ENCODE data around the gene PARP12. TPM values are rescaled to one million over a fixed set of nuclear protein-coding genes. Genes with fewer than 3 reads are reported as not detected.

The PARP12 gene
- total and polyA plus RNA-seq, 9 donors, result 15.7 to 43.5 (median 23.2) TPM

DNA sequence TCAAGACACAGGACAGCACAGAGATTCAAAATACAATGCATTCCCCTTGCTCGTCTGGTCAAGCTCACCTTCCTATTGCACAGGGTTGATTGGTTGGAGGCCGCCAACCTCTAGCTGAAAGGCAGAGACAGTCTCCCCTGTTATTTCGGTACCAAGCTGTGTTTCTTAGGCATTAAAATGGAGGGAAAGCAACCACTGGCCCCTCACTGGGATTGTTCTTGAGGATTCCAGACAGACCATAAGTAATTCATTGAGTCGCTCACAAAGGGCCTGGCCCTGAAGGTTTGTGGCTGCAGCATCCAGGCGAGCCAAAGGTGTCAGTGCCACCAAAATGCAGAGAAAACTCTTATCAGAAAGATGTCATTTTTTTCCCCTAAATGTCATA, 81.2 kb downstream of the PARP12 start:
- Histone ChIP-seq H3K9me3 (no peaks in the 10 kb centered on the region), H3K4me1 (ENCODE audit: insufficient read depth) (no peaks in the 10 kb centered on the region), H3K4me3 (no peak overlapping the region), H3K27ac (no peak overlapping the region), H3K27me3 (no peaks in the 10 kb centered on the region), H3K36me3 (no peaks in the 10 kb centered on the region)
- TF ChIP-seq EP300 (IDR thresholded peaks at IDR 0.05) (no peak), POLR2A (IDR thresholded peaks at IDR 0.05) (no peak)
- TF ChIP-seq, protein P1, sequence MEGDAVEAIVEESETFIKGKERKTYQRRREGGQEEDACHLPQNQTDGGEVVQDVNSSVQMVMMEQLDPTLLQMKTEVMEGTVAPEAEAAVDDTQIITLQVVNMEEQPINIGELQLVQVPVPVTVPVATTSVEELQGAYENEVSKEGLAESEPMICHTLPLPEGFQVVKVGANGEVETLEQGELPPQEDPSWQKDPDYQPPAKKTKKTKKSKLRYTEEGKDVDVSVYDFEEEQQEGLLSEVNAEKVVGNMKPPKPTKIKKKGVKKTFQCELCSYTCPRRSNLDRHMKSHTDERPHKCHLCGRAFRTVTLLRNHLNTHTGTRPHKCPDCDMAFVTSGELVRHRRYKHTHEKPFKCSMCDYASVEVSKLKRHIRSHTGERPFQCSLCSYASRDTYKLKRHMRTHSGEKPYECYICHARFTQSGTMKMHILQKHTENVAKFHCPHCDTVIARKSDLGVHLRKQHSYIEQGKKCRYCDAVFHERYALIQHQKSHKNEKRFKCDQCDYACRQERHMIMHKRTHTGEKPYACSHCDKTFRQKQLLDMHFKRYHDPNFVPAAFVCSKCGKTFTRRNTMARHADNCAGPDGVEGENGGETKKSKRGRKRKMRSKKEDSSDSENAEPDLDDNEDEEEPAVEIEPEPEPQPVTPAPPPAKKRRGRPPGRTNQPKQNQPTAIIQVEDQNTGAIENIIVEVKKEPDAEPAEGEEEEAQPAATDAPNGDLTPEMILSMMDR (IDR thresholded peaks at IDR 0.05), result no peak
- DNase-seq, result no peak
- WGBS, 3 donors, result 93 to 94% (median 93%) methylated on average over 5 of the region's 5 CpGs
- intact Hi-C loops (cut with DNase I), result no loop called here

DNA sequence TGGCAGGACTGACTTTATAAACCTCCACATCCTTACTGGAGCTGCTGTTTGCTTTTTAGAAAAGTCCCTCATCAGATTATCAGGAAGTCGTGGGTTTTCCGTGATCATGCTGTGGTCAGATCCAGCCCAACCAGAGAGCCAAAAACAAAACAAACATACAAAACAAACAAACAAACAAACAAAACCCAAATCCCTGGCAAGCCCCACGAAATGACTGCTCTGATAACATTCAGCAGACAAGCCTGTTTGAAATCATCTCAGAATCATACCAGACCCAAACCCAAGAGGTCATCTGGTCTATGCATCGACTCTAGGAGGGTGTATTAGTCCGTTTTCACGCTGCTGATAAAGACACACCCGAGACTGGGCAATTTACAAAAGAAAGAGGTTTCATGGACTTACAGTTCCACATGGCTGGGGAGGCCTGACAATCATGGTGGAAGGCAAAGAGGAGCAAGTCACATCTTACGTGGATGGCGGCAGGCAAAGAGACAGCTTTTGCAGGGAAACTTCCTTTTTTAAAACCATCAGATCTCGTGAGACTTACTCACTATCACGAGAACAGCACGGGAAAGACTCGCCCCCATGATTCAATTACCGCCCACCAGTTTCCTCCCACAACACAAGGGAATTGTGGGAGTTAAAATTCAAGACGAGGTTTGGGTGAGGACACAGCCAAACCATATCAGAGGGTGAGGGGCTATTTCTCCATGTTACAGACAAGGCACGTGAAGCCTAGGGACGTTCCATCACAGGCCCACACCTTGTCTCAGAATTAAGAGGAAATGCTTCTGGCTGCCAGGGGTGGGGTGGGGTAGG, 85.7 kb downstream of the PARP12 start:
- WGBS, 3 donors, result 87 to 89% (median 87%) methylated on average over 17 of the region's 17 CpGs

DNA sequence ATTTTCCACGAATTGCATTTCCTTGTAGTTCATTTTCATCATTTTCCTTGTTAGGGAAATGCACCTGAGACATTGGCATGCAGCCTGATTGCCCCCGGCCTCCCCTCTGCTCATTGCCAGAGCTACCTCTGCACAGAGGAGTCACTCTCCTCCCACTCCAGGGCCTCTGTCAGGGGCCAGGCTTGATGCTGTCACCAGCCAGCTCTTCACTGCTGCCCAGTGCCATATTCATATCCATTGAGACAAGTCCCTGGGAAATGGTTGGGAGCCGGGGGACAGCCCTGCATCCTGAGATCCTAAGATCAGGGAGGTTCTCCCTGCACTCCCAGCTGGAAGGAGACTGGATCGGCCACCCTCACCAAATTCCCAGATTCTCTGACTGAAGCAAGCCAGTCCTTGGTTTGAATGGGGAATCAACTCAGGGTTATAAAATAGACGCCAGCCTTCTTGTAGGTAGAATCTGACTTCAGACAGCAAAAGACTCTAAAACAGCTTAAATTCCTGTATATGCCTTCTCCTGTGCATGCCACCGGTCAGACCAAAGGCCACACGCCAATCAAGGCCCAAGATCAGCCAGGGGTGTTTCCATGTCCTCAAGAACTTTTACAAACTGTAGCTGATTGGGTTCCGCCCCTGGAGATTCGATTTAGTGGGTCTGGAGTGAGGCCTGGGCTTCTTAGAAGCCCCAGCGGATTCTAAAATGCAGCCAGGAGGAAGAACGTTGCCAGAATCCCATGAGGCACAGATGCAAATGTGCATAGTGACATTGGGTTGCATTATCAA, 86.5 kb downstream of the PARP12 start:
- Histone ChIP-seq H3K4me1 (ENCODE audit: insufficient read depth) (no peaks in the 10 kb centered on the region), H3K4me3 (no peak overlapping the region), H3K27me3 (no peaks in the 10 kb centered on the region), H3K36me3 (no peaks in the 10 kb centered on the region), H3K27ac (no peak overlapping the region), H3K9me3 (no peaks in the 10 kb centered on the region)
- TF ChIP-seq POLR2A (IDR thresholded peaks at IDR 0.05) (no peak), EP300 (IDR thresholded peaks at IDR 0.05) (no peak)
- intact Hi-C loops (cut with DNase I), result no loop called here
- DNase-seq, result no peak
- WGBS, 3 donors, result 79 to 88% (median 84%) methylated on average over 11 of the region's 11 CpGs

More for the DNA sequence above, 85.7 kb downstream of the PARP12 start:
- TF ChIP-seq EP300 (IDR thresholded peaks at IDR 0.05) (no peak), POLR2A (IDR thresholded peaks at IDR 0.05) (no peak)
- TF ChIP-seq, protein P1 (IDR thresholded peaks at IDR 0.05), result no peak
- Histone ChIP-seq H3K4me3 (no peak overlapping the region), H3K27me3 (no peaks in the 10 kb centered on the region), H3K27ac (no peak overlapping the region), H3K4me1 (ENCODE audit: insufficient read depth) (no peaks in the 10 kb centered on the region), H3K36me3 (no peaks in the 10 kb centered on the region), H3K9me3 (no peaks in the 10 kb centered on the region)
- intact Hi-C loops (cut with DNase I), result no loop called here
- no peak for DNase-seq

DNA sequence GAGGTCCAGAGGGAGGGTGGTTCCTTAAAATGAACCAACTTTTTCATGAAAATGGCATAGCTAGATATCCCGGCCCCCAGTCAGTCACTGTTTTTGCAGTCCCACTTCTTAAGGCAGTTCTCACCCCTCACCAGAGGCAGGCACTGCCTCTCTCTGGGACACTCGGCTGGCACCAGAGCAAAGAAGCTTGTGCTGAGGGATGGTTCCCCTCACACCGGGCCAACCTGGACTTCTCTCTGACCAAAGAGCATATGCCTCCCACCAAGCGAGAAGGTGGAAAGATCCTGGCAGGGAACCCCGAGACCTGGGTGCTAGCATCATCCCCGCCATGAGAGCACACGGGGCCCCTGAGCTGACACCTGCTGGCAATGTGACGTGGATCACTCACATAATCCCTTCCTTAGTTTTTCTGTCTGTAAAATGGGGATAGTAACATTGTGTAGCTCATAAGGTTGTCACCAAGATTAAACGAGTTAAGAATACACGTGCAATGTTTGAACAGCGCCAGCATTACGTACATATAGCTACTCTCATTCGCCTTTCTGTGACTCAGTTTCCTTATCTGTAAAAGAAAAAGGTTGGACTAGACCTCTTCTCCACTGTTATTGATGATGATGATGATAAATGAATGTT, 88.5 kb downstream of the PARP12 start:
- Histone ChIP-seq H3K36me3 (no peaks in the 10 kb centered on the region), H3K4me1 (ENCODE audit: insufficient read depth) (no peaks in the 10 kb centered on the region), H3K27ac (no peak overlapping the region), H3K27me3 (no peaks in the 10 kb centered on the region), H3K4me3 (no peak overlapping the region), H3K9me3 (no peaks in the 10 kb centered on the region)
- intact Hi-C loops (cut with DNase I), result no loop called here
- TF ChIP-seq POLR2A (IDR thresholded peaks at IDR 0.05) (no peak), EP300 (IDR thresholded peaks at IDR 0.05) (no peak)
- TF ChIP-seq, protein P1 (IDR thresholded peaks at IDR 0.05), result no peak
- no peak for DNase-seq
- WGBS, 3 donors, result 92% methylated on average over 13 of the region's 13 CpGs

Small RNA genes within 50 kb of the gene (small RNA-seq; reads per million reads assigned to genes)
- gene RF00019, result not detected

Other genes starting within 250 kb of the PARP12 start
- gene TBXAS1, start 233.7 kb downstream of the PARP12 start, total RNA-seq, result 10 to 100 TPM in 2 of 7 donors, 1 to 10 TPM in 5; 3.1 to 16.8 (median 6.1) TPM
- 10 to 100 TPM in 1 of 2 donors, 1 to 10 TPM in 1; 9.0 to 13.6 TPM for gene TBXAS1, start 233.7 kb downstream of the PARP12 start, polyA plus RNA-seq
- 10 to 100 TPM in 1 of 7 donors, 1 to 10 TPM in 6; 4.8 to 13.2 (median 6.9) TPM for gene KDM7A, start 114.0 kb upstream of the PARP12 start, total RNA-seq
- gene KDM7A, start 114.0 kb upstream of the PARP12 start, polyA plus RNA-seq, result 1 to 10 TPM; 3.8 to 6.8 TPM

Measured in ovary (tissue), 9 donors.